OCI-LY3 (cell line): Measurements from ENCODE around the gene LANCL3.

Experiments used
- EZH2phosphoT487 ChIP-seq: fragments of 200-600 bp; shearing (Covaris generic); IDR thresholded peaks from 2 replicates; pipeline ENCODE4 v1.6.1; 2018; ENCODE audit warnings: antibody characterized with exemption, mixed run types, low read depth
- TF ChIP-seq, protein P1 (sequence below): fragments of 200-600, 300-600 bp; sonication (generic); IDR thresholded peaks from 2 replicates; pipeline ENCODE4 v1.5.1; 2014; ENCODE audit warnings: antibody characterized with exemption, low read length, low read depth

DNA sequence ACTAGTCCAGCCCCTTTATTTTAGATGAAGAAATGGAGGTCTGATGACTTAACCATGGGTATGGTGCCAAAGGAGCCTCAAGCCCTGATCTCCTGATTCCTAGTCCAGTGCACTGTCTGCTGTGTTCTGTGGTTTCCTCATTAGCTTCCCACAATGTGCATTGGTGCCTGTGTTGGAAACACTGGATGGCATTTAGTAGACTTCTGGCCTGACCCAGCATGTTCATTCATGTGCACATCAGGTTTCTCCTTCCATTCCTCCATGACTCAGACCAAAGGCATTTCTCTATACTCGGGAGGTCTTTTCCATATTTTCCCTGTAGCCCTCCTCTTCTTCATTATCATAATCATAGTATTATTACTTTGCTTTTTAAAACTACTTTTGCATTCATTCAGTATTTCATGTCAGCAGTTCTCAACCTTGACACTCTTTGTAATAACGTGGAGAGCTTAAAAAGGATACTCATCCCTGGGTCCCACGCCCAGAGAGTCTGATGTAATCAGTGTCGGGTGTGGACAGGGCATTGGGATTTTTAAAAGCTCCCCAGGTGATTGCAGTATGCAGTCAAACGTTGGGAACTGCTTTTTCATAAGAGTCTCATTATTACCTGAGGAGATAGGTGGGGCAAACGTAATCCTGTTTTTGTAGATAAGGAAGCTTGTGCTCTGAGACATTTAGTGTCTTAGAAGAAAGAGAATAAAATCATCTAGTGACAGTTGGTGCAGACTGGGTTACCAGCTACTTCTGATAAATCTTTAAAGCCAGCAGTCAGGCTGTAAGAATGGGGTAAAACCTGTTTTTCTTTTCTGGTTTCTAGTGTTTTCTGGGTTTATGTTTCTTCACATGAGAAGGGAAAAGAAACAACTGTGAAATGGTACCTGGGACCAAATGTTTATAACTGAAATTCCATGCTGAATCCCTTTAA lies 73.2 kb downstream of the LANCL3 start:
- TF ChIP-seq, protein P1, sequence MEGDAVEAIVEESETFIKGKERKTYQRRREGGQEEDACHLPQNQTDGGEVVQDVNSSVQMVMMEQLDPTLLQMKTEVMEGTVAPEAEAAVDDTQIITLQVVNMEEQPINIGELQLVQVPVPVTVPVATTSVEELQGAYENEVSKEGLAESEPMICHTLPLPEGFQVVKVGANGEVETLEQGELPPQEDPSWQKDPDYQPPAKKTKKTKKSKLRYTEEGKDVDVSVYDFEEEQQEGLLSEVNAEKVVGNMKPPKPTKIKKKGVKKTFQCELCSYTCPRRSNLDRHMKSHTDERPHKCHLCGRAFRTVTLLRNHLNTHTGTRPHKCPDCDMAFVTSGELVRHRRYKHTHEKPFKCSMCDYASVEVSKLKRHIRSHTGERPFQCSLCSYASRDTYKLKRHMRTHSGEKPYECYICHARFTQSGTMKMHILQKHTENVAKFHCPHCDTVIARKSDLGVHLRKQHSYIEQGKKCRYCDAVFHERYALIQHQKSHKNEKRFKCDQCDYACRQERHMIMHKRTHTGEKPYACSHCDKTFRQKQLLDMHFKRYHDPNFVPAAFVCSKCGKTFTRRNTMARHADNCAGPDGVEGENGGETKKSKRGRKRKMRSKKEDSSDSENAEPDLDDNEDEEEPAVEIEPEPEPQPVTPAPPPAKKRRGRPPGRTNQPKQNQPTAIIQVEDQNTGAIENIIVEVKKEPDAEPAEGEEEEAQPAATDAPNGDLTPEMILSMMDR: no peak
- no peak for TF ChIP-seq EZH2phosphoT487
